HCT116 (cell line): ENCODE data around the gene JAK1. TPM values are rescaled to one million over a fixed set of nuclear protein-coding genes. Genes with fewer than 3 reads are reported as not detected.

Experiments
- ATAC-seq: fragments of 200-7000 bp; cut with Tn5 transposase; 2 replicates; pipeline ENCODE4 v1.9.1; 2020; ENCODE audit warnings: mild to moderate bottlenecking, moderate library complexity
- BruUV-seq: library from RNA; stranded (reverse); fragments of 400-500 nt; replicated peaks from 2 replicates; lab custom pipeline; 2021; lab: Mats Ljungman, UMichigan
- CTCF ChIA-PET: fragments of 300-600 bp; sonication (Branson Sonifier 250); formaldehyde crosslinking; loops from one replicate; lab custom pipeline; 2021; ENCODE audit warnings: antibody characterized with exemption; lab: Charles Lee
- POLR2A ChIA-PET: fragments of 300-600, 350-600 bp; sonication (Branson Sonifier 250); formaldehyde crosslinking; loops from one replicate; lab custom pipeline; 2021; ENCODE audit warnings: antibody characterized with exemption; lab: Charles Lee
- RAD21 ChIA-PET, 2 experiments: fragments of 300-600 bp; sonication (Branson Sonifier 250); formaldehyde crosslinking; loops; one replicate each; lab custom pipeline; 2023; ENCODE audit warnings: low total read pairs in 2 of 2; ENCODE audit not compliant: uncharacterized antibody in 2 of 2, unreplicated experiment in 2 of 2, low non-redundant PET in 1 of 2; lab: Charles Lee
- DNase-seq: peaks from one replicate; pipeline ENCODE4 v3.0.0-alpha.2; 2010; ENCODE audit warnings: low read depth, low spot score
- H2AFZ ChIP-seq: fragments of 200-600 bp; shearing (Covaris generic), sonication (generic); 2 replicates; pipeline ENCODE4 v1.6.1; 2017; ENCODE audit warnings: low read depth, mixed run types, mixed read lengths, antibody characterized with exemption, low read length; ENCODE audit not compliant: poor library complexity, severe bottlenecking
- H3K27ac ChIP-seq: 2 replicates; pipeline ENCODE4 v1.5.1; 2012; ENCODE audit warnings: low read depth, low read length
- H3K27me3 ChIP-seq: fragments of 200-600 bp; sonication (generic); 2 replicates; pipeline ENCODE4 v1.6.1; 2016; ENCODE audit warnings: mixed run types, low read length, mixed read lengths; ENCODE audit not compliant: insufficient read depth
- H3K36me3 ChIP-seq, 2 experiments: fragments of 200-500 bp in 1 of 2; fragments of 200-600 bp in 1 of 2; sonication (Bioruptor generic) in 1 of 2; sonication (generic) in 1 of 2; 2 replicates each; pipeline versions ENCODE4 v1.5.1 to v1.6.1; 2014 to 2016; ENCODE audit warnings: low read length in 2 of 2, inconsistent platforms in 1 of 2, mixed read lengths in 1 of 2, mixed run types in 1 of 2; ENCODE audit not compliant: insufficient read depth in 2 of 2, control insufficient read depth in 1 of 2
- H3K4me1 ChIP-seq, 2 experiments: fragments of 200-600 bp in 1 of 2; sonication (generic) in 1 of 2; 2 replicates each; pipeline versions ENCODE4 v1.5.1 to v1.6.1; 2012 to 2017; ENCODE audit warnings: low read length in 2 of 2, inconsistent platforms in 1 of 2, mild to moderate bottlenecking in 1 of 2, mixed read lengths in 1 of 2, mixed run types in 1 of 2, moderate library complexity in 1 of 2; ENCODE audit not compliant: insufficient read depth in 2 of 2, control insufficient read depth in 1 of 2
- H3K4me2 ChIP-seq: fragments of 200-600 bp; sonication (generic); 2 replicates; pipeline ENCODE4 v1.6.1; 2017; ENCODE audit warnings: mixed run types, low read length, mixed read lengths
- H3K4me3 ChIP-seq, 2 experiments: fragments of 200-600 bp in 1 of 2; sonication (generic) in 1 of 2; replicated peaks in 1 of 2; 2 replicates each; pipeline ENCODE4 v1.5.1; 2011 to 2016; ENCODE audit warnings: low read length in 2 of 2, control low read depth in 1 of 2, low read depth in 1 of 2, mild to moderate bottlenecking in 1 of 2, mixed read lengths in 1 of 2, mixed run types in 1 of 2
- H3K79me2 ChIP-seq: fragments of 200-600 bp; sonication (generic); 2 replicates; pipeline ENCODE4 v1.6.1; 2017; ENCODE audit warnings: mild to moderate bottlenecking, mixed run types, low read length, moderate library complexity, mixed read lengths; ENCODE audit not compliant: insufficient read depth
- H3K9ac ChIP-seq: fragments of 200-600 bp; sonication (generic); 2 replicates; pipeline ENCODE4 v1.6.1; 2016; ENCODE audit warnings: low read length, mixed read lengths
- H3K9me2 ChIP-seq: fragments of 200-600 bp; sonication (generic), shearing (Covaris generic); 2 replicates; pipeline ENCODE4 v1.6.1; 2017; ENCODE audit warnings: mixed run types, mild to moderate bottlenecking, moderate library complexity; ENCODE audit not compliant: insufficient read depth
- H3K9me3 ChIP-seq, 2 experiments: fragments of 200-500 bp in 1 of 2; fragments of 200-600 bp in 1 of 2; sonication (Bioruptor generic) in 1 of 2; sonication (generic) in 1 of 2; 2 replicates each; pipeline ENCODE4 v1.6.1; 2014 to 2017; ENCODE audit warnings: low read length in 2 of 2, mixed read lengths in 2 of 2, inconsistent platforms in 1 of 2, low read depth in 1 of 2, mild to moderate bottlenecking in 1 of 2, mixed run types in 1 of 2, moderate library complexity in 1 of 2; ENCODE audit not compliant: control insufficient read depth in 1 of 2, insufficient read depth in 1 of 2
- H4K20me1 ChIP-seq: fragments of 200-600 bp; sonication (generic), shearing (Covaris generic); 2 replicates; pipeline ENCODE4 v1.6.1; 2017; ENCODE audit warnings: mixed run types, mild to moderate bottlenecking, moderate library complexity; ENCODE audit not compliant: insufficient read depth
- CEBPB ChIP-seq: IDR thresholded peaks from 2 replicates; pipeline ENCODE4 v1.6.1; 2012; ENCODE audit warnings: low read depth
- EGR1 ChIP-seq: IDR thresholded peaks from 2 replicates; pipeline ENCODE4 v1.6.1; 2012; ENCODE audit warnings: low read depth
- ELF1 ChIP-seq: IDR thresholded peaks from 2 replicates; pipeline ENCODE4 v1.6.1; 2012; ENCODE audit warnings: low read depth, borderline replicate concordance
- EZH2phosphoT487 ChIP-seq: fragments of 200-600 bp; IDR thresholded peaks from 2 replicates; pipeline ENCODE4 v1.6.1; 2018; ENCODE audit warnings: antibody characterized with exemption, borderline replicate concordance
- POLR2A ChIP-seq: IDR thresholded peaks from 2 replicates; pipeline ENCODE4 v1.7.0; 2011; ENCODE audit warnings: borderline replicate concordance; ENCODE audit not compliant: insufficient read depth, insufficient read length; ENCODE audit errors: extremely low read depth
- RAD21 ChIP-seq: IDR thresholded peaks from 2 replicates; pipeline ENCODE4 v1.6.1; 2012; ENCODE audit warnings: low read depth, mild to moderate bottlenecking
- SIN3A ChIP-seq: IDR thresholded peaks from 2 replicates; pipeline ENCODE4 v1.6.1; 2012; ENCODE audit warnings: low read depth
- SP1 ChIP-seq: IDR thresholded peaks from 2 replicates; pipeline ENCODE4 v1.6.1; 2012; ENCODE audit warnings: low read depth
- TCF7L2 ChIP-seq: IDR thresholded peaks from 2 replicates; pipeline ENCODE4 v1.7.0; 2011; ENCODE audit warnings: borderline replicate concordance, inconsistent platforms; ENCODE audit not compliant: insufficient read depth, insufficient read length; ENCODE audit errors: extremely low read depth
- YY1 ChIP-seq: IDR thresholded peaks from 2 replicates; pipeline ENCODE4 v1.6.1; 2011; ENCODE audit warnings: low read length, low read depth, moderate library complexity, mild to moderate bottlenecking; ENCODE audit not compliant: insufficient replicate concordance; ENCODE audit errors: extremely low read depth
- ZFX ChIP-seq: fragments of 450-650 bp; IDR thresholded peaks from 2 replicates; pipeline ENCODE4 v1.6.1; 2017
- intact Hi-C: fragments of 100-400 bp; cut with micrococcal nuclease; formaldehyde crosslinking; loops from 2 replicates; pipeline ENCODE4 v1.10.0; 2022
- total RNA-seq: library from RNA; stranded (reverse); gene quantifications from one replicate; pipeline ENCODE4 v1.2.1, GENCODE V29; 2021; ENCODE audit not compliant: unreplicated experiment
- TF ChIP-seq, protein P1 (sequence below): IDR thresholded peaks from 2 replicates; pipeline ENCODE4 v1.6.1; 2012
- TF ChIP-seq, protein P2 (sequence below): IDR thresholded peaks from 2 replicates; pipeline ENCODE4 v1.6.1; 2012; ENCODE audit warnings: low read depth
- TF ChIP-seq, protein P3 (sequence below), 3 experiments: fragments of 200-600 bp in 1 of 3; sonication (generic) in 1 of 3; IDR thresholded peaks in 2 of 3; conservative IDR thresholded peaks in 1 of 3; 2 replicates each; pipeline ENCODE4 v1.5.1; 2012 to 2017; ENCODE audit warnings: low read depth in 2 of 3, low read length in 2 of 3, antibody characterized with exemption in 1 of 3, borderline replicate concordance in 1 of 3, control low read depth in 1 of 3, mild to moderate bottlenecking in 1 of 3, mixed read lengths in 1 of 3, mixed run types in 1 of 3, moderate library complexity in 1 of 3; ENCODE audit not compliant: insufficient read depth in 1 of 3

The JAK1 gene
- total RNA-seq, 1 experiment from 2014 or later, result 53.2 TPM

DNA sequence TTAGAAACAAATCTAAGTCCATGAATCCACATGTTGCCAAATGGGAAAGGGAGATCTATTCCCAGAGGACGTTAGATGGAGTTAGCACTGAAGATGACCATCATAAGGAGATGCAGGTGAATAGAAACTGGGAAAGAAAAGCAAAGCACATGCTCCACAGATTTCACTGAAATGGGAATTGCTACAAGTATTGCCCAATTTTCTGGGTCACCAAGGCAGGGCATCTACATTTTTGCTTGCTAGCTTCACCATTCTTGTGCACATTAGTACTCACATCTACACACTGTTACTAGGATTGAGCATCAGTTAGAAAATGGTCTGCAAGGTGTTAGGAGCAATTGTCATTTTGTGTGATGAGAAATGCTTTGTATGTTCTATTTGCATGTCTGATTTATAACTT, 99.1 kb downstream of the JAK1 start (continued):
- no peak for TF ChIP-seq TCF7L2
- TF ChIP-seq ZFX, result no peak
- TF ChIP-seq, protein P1, sequence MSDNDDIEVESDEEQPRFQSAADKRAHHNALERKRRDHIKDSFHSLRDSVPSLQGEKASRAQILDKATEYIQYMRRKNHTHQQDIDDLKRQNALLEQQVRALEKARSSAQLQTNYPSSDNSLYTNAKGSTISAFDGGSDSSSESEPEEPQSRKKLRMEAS, result no peak

DNA sequence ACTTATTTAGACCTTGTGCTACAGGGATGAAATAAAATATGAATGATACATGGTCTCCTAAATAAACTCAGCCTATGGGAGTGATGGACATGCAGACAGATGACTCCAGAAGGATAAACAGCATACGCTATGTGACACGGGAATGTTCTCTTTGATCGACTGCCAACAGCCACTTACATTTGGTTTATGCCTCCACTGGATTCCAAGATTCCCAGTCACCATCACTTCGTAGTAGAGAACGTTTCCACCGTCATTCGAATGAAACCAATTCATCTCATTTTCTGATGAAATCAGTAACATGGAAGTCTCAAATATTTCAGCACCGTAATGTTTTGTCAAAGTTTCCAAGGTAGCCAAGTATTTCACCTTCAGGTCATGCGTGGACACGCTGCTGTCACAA, 99.7 kb downstream of the JAK1 start:
- Histone ChIP-seq H3K9ac (no peak overlapping the region), H3K79me2 (no peaks in the 10 kb centered on the region), H3K4me1 (peaks cover 7 to 10% of the 10 kb centered on the region in 2 experiments; a peak in 3 of 4 replicates), H3K4me2 (no peak overlapping the region), H4K20me1 (no peaks in the 10 kb centered on the region), H3K36me3 (no peaks in the 10 kb centered on the region; a peak in 1 of 4 replicates), H3K27ac (no peak overlapping the region)
- POLR2A ChIA-PET, result no interaction called here
- BruUV-seq, result no TSS peak
- CTCF ChIA-PET, result no interaction called here
- intact Hi-C loops, result loop anchor here (10.0 kb wide), 1 partner anchor 98 kb away; the partner anchor contains the start of gene JAK1
- ATAC-seq (no peak), DNase-seq (no peak)
- RAD21 ChIA-PET, result interaction anchor here in 1 of 2 experiments (0.6 kb wide), 1 partner anchor 41 kb away, joined by 6 read pairs; no protein-coding TSS in a partner anchor
- TF ChIP-seq EGR1 (no peak), EZH2phosphoT487 (no peak), TCF7L2 (no peak), SP1 (no peak), RAD21 (no peak), CEBPB (no peak), ELF1 (no peak), POLR2A (no peak), YY1 (no peak), SIN3A (no peak)
- TF ChIP-seq, protein P2, sequence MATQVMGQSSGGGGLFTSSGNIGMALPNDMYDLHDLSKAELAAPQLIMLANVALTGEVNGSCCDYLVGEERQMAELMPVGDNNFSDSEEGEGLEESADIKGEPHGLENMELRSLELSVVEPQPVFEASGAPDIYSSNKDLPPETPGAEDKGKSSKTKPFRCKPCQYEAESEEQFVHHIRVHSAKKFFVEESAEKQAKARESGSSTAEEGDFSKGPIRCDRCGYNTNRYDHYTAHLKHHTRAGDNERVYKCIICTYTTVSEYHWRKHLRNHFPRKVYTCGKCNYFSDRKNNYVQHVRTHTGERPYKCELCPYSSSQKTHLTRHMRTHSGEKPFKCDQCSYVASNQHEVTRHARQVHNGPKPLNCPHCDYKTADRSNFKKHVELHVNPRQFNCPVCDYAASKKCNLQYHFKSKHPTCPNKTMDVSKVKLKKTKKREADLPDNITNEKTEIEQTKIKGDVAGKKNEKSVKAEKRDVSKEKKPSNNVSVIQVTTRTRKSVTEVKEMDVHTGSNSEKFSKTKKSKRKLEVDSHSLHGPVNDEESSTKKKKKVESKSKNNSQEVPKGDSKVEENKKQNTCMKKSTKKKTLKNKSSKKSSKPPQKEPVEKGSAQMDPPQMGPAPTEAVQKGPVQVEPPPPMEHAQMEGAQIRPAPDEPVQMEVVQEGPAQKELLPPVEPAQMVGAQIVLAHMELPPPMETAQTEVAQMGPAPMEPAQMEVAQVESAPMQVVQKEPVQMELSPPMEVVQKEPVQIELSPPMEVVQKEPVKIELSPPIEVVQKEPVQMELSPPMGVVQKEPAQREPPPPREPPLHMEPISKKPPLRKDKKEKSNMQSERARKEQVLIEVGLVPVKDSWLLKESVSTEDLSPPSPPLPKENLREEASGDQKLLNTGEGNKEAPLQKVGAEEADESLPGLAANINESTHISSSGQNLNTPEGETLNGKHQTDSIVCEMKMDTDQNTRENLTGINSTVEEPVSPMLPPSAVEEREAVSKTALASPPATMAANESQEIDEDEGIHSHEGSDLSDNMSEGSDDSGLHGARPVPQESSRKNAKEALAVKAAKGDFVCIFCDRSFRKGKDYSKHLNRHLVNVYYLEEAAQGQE, result no peak
- TF ChIP-seq, protein P1, result no peak
- TF ChIP-seq, protein P3, sequence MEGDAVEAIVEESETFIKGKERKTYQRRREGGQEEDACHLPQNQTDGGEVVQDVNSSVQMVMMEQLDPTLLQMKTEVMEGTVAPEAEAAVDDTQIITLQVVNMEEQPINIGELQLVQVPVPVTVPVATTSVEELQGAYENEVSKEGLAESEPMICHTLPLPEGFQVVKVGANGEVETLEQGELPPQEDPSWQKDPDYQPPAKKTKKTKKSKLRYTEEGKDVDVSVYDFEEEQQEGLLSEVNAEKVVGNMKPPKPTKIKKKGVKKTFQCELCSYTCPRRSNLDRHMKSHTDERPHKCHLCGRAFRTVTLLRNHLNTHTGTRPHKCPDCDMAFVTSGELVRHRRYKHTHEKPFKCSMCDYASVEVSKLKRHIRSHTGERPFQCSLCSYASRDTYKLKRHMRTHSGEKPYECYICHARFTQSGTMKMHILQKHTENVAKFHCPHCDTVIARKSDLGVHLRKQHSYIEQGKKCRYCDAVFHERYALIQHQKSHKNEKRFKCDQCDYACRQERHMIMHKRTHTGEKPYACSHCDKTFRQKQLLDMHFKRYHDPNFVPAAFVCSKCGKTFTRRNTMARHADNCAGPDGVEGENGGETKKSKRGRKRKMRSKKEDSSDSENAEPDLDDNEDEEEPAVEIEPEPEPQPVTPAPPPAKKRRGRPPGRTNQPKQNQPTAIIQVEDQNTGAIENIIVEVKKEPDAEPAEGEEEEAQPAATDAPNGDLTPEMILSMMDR (IDR thresholded peaks at IDR 0.05 in 2 of 3, conservative IDR thresholded peaks at IDR 0.05 in 1 of 3; ENCODE audit: borderline replicate concordance in 1 of 3, insufficient read depth in 1 of 3, low read depth in 2 of 3, low read length in 2 of 3), result no peak
- TF ChIP-seq, all 23 proteins: peak for 0
- Histone ChIP-seq H2AFZ (no peak overlapping the region), H3K9me3 (no peaks in the 10 kb centered on the region), H3K4me3 (no peak overlapping the region), H3K27me3 (no peaks in the 10 kb centered on the region), H3K9me2 (no peaks in the 10 kb centered on the region)
